NCI-H1694 treated with DMSO at 0.1 percent for 48 hours (cell line): Measurements from ENCODE around the gene DENND2A.
"Not testable (repeated sequence)": the region's sequence is repeated elsewhere in the genome, so short reads cannot be mapped to it uniquely, and the experiment has no call there.

Source experiments
- DNase-seq: peaks from one replicate; lab custom pipeline; 2025; lab: John Stamatoyannopoulos, UW

The DENND2A gene

DNA sequence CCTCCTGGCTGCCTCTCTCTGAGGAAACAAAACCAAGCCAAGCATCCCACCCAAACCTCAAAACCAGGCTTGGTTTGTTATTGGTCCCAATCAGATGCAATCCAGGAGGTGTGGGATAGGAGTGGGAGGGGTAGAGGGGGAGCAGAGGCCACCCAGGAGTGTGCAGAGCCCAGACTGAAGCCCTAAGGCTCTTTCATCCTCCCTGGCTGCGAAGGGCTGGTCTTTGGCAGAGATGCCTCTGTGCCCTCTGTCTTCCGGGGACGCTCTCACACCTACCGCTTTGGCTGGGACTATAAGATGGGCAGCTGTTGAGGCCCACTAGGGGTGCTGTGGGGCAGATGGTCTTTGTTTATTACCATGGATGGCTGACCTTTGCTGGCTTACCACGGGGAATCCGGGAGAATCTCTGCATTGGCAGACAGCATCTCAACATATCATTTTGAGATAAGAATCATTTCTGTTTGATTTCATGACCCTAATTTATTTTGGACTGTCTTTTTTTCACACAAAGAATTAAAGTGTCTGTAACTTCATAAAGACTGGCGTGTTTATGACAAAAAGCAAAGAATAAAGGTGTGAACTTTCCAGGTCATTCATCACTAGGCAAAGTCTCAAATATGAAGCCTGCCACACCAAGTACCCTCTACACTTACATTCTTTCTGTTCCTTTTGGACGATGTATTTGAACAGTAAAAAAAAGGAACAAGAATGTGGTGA is 6.5 kb upstream of the DENND2A start:
- DNase-seq: peak; percentile 70

DNA sequence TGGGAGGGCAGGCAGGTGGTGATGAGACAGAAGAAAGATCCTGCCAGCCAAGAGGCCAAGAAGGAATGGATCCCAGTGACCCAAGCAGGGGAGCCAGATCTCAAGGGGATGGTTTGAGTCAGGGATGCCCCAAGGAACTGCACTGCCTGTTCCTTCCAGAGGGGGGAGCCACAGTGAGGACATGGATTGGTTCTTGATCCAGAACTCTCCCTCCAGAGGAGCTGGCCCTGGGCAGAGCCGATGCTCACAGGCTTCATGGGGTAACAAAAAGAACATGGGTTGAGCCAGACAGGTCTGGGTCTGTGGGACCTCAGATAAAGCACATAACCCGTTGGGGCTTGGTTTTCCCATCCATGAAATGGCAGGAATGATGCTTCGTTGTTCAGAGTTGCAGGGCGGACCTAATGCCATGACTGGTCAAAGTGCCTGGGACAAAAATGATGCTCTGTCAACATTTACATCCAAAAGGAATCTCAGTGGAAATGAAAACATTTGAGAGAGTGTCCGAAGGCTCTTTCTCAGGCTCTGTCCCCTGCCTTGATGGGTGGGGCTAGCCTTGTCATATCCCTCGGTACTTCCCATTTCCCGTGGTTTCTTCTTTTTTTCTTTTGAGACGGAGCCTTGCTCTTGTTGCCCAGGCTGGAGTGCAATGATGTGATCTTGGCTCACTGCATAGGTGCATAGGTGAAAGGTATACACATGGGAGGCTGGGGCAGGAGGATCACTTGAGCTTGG is 4.7 kb upstream of the DENND2A start:
- DNase-seq: no peak

DNA sequence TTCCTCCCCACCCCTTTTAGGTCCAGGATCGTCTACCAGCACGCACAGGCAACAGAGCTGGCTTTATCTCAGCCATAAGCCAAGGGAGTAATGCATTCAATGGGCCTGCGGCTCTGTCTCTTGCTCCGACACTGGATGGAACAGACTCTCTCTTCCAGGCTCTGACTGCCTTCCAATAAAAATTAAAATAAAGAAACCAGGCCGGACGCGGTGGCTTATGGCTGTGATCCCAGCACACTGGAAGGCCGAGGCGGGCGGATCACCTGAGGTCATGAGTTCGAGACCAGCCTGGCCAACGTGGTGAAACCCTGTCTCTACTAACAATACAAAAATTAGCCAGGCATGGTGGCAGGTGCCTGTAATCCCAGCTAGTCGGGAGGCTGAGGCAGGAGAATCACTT is 4.1 kb upstream of the DENND2A start:
- DNase-seq: not testable (repeated sequence)

DNA sequence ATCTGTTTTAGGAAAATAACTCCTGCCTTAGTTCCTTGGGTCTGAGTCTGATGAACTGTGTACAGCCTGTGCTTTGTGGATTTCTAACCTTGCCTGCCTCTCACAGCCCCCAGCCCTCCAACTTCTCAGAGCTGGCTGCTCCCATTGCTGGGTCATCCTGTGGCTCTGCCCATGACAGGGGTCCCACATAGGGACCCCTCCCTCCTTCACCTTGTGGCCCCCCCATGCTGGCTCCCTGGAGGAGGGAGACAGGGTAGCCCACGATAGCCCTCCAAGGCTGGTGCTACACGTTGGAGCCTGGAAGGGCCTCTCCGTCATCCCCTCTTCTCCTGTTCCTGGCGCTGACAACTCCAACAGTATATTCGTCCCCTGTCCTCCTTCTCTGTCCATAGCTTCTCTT is 2.8 kb upstream of the DENND2A start:
- DNase-seq: no peak

DNA sequence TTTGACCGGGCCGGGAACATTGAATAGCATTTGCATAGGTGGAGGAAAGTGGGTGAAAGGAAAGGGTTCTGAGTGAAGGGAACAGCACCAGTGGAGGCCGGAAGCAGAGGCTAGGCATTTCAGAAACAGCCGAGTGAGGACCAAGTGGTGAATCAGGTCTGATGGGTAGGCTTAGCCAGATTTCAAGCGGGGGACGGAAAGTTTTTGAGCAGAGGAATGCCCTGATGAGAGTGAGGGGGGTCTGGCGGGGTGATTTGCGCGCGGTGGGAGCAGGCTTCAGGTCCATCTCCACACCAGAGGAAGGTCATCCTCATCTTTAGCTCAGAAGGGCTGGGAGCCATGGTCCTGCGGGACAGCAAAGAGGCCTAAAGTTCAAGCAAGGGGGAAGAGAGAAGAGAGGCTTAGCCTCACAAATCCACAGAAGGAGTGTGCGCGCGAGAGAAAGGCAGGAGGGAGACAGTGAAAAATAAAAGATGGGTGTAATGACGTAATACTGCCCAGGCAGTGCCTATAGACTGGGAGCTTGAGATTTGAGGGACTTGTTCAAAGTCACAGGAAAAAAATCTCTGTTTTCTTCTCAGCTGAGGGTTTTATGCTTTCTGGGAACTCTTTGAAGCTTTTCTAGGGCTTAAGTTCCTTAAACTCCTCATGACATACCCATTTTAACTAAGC is 1.0 kb upstream of the DENND2A start:
- DNase-seq: no peak

DNA sequence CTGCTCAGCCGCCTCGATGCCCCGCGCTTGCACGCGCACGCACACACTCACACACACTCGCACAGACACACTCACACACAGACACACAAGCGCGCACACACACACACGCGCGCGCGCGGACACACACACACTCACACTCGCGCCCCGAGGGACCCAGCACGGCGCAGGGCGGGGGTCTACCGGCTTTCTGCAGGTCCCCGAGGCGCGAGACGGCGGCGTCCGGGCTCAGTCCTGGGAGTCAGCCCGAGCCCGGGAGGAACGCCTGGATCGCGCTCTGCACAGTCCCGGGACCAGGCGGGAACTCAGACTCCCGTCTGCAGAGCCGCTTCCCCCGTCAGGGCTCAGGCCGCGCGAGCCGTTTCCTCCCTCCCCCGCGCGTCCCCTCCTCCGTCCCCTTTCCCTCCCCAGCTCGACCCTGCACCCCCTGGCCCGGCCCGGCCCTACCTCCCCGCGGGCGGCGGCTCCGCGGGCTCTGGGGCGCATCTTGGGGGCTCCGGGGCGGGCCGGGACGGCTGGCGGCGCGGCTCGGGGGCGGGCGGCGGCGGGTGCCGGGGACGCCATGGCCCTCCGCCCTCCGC is 464 bp downstream of the DENND2A start:
- peak; percentile 35 for DNase-seq

DNA sequence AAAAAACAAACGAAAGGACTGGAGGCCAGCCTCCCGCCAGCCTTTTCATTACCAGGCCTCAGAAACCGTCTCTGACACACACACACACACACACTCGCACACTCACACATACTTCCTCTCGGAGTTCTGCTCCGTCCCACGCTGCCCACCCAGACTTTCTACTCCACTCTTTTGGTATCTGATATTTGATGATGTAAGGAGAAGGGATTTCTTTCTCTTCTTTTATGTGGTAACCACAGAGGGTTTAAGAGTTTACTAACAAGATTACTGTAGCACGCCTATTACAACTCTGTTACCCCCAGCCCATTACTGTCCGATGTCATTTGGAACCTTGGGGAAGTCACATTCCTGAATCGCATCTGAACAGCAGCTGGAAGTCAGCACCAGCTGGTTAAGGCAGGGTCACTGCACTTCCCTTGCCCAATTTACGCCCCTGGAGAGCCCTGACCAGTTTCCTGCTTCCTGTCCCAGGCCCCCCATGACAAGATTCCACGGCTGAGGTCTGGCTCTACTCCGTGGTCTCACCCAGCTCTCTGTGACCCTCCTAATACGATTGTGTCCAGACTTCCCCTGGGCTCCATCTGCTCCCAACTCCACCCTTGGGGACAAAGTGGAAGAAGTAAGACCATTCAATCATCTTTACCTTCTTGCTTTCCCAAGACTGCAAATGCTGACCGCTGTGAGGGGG is 1.1 kb downstream of the DENND2A start:
- no peak for DNase-seq

DNA sequence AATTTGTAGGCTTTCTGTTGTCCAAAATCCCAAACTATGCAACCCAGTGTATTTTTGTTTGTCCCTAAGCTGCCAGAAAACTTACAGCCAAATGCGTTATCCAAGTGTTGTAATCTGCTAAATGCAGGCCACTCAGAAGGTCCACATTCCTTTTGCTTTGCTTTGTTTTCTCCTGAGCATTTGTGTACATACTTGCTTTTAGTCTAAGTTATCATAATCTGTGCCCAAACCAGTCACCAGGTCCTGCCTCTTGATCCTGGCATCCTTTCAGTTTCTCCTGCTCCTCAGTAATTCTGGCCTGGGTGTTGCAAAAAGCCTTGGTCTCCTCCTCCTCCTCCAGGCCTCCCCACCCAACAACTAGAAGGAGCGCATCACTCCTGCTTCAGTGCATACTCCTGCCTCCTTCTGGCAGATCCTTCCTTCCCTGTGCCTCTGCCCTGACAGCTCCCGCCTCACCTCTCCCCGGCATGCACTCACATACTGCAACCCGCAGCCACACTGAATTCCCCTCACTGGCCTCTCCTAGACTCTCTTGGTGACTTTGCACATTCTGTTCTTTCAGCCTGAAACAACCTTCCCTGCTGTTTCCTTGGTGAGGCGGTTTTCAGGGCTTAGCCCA is 2.3 kb downstream of the DENND2A start:
- DNase-seq: no peak

DNA sequence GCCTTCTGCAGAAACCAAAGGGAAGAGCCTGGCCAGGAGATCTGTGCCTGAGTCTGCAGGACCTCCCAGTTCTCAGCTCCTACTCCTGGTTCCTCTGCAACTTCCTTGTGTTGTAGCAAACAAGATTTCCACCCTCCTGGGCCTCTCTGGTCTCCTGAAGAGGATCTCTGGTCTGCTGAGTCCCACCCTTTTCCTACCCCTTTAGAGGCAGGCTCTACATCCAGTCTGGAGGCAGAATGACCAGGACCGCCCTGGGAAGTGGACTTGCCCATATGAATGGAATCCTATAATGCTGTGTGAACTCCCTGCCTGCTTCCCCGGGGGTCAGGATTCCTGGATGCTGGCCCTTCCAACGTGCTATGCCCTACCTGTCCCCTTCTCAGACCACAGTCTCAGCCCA is 3.2 kb downstream of the DENND2A start:
- DNase-seq: no peak

DNA sequence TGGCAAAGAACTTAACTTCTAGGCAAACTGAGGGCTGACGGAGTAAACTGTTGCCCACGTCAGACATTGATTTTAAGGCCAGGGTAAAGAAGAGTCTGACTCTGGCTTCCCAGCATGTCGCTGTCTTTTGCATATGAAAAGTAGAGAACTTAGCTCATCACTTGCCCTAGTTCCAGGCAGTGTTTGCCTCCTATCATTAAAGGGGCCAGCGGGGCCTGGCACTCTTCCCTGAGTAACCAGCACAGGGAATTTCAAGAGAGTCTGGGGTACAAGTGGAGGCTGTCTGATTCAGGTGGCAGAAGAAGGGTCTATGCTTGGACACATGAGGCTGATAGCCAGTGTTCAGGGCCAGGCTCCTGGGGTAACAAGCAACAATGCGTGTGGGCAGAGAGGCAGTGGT is 4.8 kb downstream of the DENND2A start:
- DNase-seq: no peak

DNA sequence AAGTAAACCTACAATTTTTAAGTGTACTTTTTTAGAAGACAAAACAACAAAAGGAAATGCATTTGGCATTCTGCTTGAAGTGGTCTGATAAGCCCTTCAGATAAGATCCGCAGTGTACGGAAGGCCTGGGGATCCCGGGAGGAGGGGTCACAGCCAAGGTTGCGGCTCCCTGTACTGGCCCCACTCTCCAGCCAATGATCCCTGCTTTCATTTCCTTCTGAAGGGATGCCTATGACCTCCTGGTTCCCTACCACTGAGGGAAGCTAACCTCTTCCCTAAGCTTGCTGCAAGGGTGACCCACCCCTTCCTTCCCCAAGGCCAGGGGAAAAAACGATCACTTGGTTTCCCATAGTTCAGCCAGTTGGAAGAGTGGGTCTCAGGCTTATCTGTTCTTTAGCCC is 5.3 kb downstream of the DENND2A start:
- DNase-seq: no peak

DNA sequence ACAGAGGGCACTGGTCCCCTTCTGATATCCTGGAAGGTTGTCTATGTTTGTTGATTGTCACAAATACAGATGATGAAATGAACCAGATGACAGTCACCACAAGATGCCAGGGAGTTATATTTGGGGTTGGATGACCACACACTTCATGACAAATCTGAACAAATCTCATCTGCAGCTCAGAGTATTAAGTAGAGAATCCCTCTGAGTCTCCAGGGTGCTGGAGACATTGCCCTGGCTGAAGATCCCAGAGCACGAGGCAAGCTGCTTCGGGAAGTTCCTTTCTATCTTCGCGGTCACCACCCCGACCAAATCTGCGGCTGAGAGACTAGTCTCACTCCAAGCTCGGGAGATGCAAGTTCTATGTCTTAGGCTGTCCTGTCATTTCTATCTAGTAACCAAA is 9.0 kb downstream of the DENND2A start:
- DNase-seq: no peak

DNA sequence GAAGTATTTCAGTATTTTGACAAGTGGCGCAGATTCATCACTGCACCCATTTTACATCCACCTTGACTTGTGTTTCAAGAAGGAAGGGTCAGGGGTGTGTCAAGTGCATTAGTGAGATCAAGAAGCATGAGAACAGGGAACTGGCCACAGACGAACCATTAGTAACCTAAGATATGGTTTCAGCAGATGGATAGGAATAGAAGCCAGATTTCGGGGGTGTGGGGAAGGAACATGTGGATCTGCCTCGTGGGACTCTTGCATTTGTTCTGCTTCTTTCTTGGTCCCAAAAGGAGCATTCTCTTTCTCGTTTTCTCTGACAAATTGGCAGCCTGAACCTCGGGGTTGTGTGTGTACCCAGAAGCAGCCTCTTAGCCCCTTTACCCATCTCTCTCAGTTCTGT is 9.6 kb downstream of the DENND2A start:
- DNase-seq: no peak

DNA sequence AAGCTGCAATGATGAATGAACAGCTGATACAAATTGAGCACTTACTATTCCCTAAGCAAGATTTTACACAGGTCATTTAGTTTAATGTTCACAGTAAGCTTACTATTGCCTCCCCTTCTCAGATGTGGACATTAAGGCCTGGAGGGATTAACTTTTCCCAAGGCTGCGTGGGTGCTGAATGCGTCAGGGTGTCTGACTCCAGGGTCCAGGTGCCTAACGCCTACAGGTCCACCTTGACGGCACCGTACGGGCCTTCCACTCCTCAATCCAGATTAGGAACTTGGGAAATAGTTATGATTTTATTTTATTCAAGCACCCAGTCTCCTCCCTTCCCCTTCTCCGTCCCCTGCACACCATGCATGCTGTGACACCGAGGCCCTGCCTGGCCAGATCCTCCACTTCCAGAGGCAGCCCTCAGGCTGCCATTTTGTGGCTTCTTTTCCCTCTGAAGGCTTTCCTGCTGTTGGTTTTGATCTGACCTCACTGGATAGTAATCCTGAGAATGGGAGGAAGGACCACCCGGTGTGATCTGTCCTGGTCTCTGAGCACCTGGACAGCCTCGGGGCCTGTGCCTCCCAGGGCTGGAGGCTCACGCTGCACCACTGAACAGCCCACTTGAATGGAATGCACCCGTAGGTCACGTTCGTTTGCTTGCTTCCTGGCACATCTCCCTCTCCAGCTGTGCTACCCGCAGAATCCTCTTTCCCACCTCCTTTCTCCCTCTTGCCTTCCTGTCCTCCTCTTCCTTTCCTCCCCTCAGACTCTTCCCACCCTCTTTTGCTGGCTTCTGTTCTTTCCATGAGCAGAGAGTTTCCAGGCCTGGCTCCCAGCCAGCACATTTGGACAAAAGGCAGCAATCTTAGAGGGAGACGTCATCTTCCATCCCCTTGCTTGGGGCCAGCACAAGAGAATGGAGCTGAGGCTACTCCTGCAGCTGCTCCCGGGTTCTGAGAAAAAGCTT is 14.4 kb downstream of the DENND2A start:
- no peak for DNase-seq

DNA sequence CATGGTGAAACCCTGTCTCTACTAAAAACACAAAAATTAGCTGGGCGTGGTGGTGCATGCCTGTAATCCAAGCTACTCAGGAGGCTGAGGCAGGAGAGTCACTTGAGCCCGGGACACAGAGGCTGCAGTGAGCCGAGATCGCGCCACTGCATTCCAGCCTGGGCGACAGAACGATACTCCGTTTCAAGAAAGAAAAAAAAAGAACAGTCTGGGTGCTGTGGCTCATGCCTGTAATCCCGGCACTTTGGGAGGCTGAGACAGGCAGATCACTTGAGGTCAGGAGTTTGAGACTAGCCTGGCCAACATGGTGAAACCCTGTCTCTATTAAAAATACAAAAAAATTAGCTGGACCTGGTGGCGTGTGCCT is 15.4 kb downstream of the DENND2A start:
- not testable (repeated sequence) for DNase-seq

DNA sequence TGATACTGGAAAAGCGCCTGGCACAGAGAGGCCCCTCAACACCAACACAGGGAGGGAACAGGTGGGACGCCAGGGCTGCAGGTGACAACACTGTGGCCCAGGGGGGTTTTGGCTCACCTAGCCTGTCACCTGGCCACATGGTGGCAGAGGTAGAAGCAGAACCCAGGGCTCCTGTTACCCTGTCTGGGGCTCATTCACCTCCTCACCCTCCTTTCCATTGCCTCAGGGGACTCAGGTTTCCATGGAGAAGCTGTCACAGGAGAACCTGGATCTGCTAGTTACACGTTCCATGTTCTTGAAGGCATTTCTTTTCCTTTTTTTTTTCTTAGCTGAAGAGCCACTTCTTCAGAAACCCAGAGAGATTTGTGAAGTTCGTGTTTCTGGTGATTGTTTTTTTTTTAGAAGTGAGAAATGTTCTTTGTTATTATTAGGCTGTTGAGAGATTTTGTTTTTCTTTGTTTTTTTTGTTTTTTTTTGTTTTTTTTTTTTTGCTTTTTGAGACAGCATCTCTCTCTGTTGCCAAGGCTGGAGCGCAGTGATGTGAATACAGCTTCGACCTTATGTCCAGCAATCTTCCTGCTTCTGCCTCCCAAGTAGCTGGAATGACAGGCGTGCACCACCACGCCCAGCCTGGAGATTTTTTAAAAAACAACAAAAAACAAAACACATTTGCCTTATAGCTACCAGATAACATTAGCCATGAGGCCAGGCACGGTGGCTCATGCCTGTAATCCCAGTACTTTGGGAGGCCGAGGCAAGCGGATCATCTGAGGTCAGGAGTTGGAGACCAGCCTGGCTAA is 16.0 kb downstream of the DENND2A start:
- no peak for DNase-seq

DNA sequence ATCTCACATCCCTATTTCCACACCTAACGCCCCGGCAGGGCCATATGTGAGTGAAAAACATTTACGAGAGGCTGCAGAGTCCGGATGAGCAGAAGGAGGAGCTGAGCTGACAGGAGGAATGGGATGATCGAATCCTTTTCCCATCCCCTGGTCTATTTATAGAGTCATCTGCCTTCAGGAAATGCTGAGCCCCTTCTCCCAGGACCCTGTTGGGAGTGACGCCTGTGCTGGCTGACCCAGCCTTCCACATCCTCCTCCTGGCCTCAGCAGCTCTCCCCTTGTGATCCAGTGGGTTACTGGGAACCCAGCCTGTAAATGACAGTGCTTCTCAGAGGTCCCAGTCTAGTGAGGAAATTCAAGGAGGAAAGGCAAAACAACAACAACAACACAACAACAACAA is 16.6 kb downstream of the DENND2A start:
- DNase-seq: no peak

DNA sequence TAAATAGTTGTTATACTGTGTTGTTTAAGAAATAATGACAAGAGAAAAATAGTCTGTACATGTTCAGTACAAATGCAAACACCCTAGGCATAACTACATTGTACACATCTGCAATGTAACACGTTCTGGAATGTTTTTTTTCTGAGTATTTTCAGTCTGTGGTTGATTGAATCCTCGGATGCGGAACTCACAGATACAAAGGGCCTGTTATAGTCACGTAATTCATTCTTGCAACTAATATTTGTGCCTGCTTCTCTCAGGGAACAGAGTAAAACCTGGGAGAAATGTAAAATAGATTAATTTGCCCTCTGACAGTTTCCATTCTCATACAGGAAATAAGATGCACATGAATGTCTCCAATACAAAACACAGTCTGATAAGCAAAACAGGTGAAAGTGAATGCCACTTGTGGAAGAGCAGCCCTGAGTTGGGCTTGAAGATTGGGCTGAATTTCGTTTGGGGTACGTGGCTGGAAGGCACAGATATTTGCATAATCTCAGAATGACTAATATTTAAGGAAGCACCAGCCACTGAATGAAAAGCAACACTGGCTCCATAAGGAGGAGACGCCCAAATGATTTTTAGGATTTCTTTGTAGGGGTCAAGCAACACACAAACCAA is 19.1 kb downstream of the DENND2A start:
- DNase-seq: no peak

DNA sequence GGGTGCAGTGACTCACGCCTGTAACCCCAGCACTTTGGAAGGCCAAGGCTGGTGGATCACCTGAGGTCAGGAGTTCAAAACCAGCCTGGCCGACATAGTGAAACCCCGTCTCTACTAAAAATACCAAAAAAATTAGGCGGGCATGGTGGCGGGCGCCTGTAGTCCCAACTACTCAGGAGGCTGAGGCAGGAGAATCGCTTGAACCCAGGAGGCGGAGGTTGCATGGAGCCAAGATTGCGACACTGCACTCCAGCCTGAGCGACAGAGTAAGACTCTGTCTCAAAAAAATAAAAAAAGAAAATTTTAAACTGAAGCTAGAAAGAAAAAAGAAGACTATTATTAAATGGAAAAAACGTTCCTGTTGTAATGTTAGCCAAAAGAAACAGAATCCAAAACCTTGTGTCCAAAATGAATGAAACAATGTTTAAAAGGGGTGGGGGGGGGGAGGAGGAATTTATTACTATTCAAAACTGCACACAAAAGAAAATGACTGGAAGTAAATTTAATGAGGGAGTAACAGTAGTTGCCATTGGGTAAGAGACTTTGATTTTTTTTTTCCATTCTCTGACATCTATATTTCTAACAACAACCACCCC is 20.6 kb downstream of the DENND2A start:
- DNase-seq: not testable (repeated sequence)
